Measurements from ENCODE around the gene MYL5.

GRCh38 chr4:628821-629635 is 45.3 kb upstream of the MYL5 start:
- TF ChIP-seq CTCF (IDR thresholded peaks at IDR 0.05; ENCODE audit: insufficient read depth, low read depth, low read length): no peak
- no peak for TF ChIP-seq EZH2 (IDR thresholded peaks at IDR 0.05; ENCODE audit: insufficient read depth, low read length)
